Measurements from ENCODE around the gene STXBP6.

- TF ChIP-seq CTCF (IDR thresholded peaks at IDR 0.05; ENCODE audit: insufficient read depth, low read length) (no peak), REST (IDR thresholded peaks at IDR 0.05; ENCODE audit: insufficient replicate concordance, low read depth) (no peak), POLR2AphosphoS5 (IDR thresholded peaks at IDR 0.05; ENCODE audit: low read depth) (no peak), GABPA (IDR thresholded peaks at IDR 0.05; ENCODE audit: low read depth) (no peak), SPI1 (IDR thresholded peaks at IDR 0.05; ENCODE audit: borderline replicate concordance, low read depth) (no peak)
These were observed 169.3 kb downstream of the STXBP6 start for GRCh38 chr14:24880689-24881088.
